Measurements from ENCODE around the gene ZNF548. TPM values are rescaled to one million over a fixed set of nuclear protein-coding genes. Genes with fewer than 3 reads are reported as not detected.
A peak's percentile ranks its signal among the peaks of the same experiment; 100 is the strongest.

ZNF548 gene
- total and polyA plus RNA-seq, 3 donors from 2014 or later: 14.6 to 39.3 (median 35.4) TPM

GRCh38 chr19:57389194-57389729, 392 bp upstream of the ZNF548 start:
- intact Hi-C loops (cut with DNase I; ENCODE audit: low total_unique reads): no loop called here

GRCh38 chr19:57395710-57396109, 6.1 kb downstream of the ZNF548 start:
- no peak overlapping the region for H3K27ac ChIP-seq
- H3K9me3 ChIP-seq: no peaks in the 10 kb centered on the region
- no peak for DNase-seq
- no peaks in the 10 kb centered on the region for H3K4me1 ChIP-seq
- intact Hi-C loops (cut with DNase I; ENCODE audit: low total_unique reads): no loop called here
- H3K4me3 ChIP-seq: no peak overlapping the region
- H3K36me3 ChIP-seq (ENCODE audit: low read depth, missing control alignments): no peaks in the 10 kb centered on the region
- H3K27me3 ChIP-seq: no peaks in the 10 kb centered on the region
- WGBS, 2 donors: 83 to 87% methylated on average over 5 of the region's 5 CpGs
- TF ChIP-seq POLR2A (IDR thresholded peaks at IDR 0.05) (no peak), CTCF (IDR thresholded peaks at IDR 0.05) (no peak)

More at GRCh38 chr19:57389194-57389729, 392 bp upstream of the ZNF548 start:
- Histone ChIP-seq H3K27ac (peak overlapping the region; percentile 76 to 92), H3K4me1 (peaks cover 3% of the 10 kb centered on the region), H3K27me3 (no peaks in the 10 kb centered on the region), H3K9me3 (no peaks in the 10 kb centered on the region), H3K4me3 (peak overlapping the region; percentile 86 to 90), H3K36me3 (ENCODE audit: low read depth, missing control alignments) (no peaks in the 10 kb centered on the region)
- WGBS, 2 donors: 42 to 47% methylated on average over 10 to 11 of the region's 11 CpGs
- DNase-seq: no peak
- TF ChIP-seq POLR2A (IDR thresholded peaks at IDR 0.05): no peak
- no peak for TF ChIP-seq CTCF (IDR thresholded peaks at IDR 0.05)

- WGBS, 2 donors: 98 to 99% methylated on average over 5 of the region's 5 CpGs
- Histone ChIP-seq H3K36me3 (ENCODE audit: low read depth, missing control alignments) (no peaks in the 10 kb centered on the region), H3K27ac (no peak overlapping the region), H3K4me1 (no peaks in the 10 kb centered on the region), H3K4me3 (no peak overlapping the region), H3K27me3 (no peaks in the 10 kb centered on the region), H3K9me3 (no peaks in the 10 kb centered on the region)
- no peak for DNase-seq
- intact Hi-C loops (cut with DNase I; ENCODE audit: low total_unique reads): no loop called here
- no peak for TF ChIP-seq POLR2A (IDR thresholded peaks at IDR 0.05)
- TF ChIP-seq CTCF (IDR thresholded peaks at IDR 0.05): no peak
Measured at GRCh38 chr19:57398868-57399267, 9.2 kb downstream of the ZNF548 start.

GRCh38 chr19:57403737-57404563, 14.3 kb downstream of the ZNF548 start:
- Histone ChIP-seq H3K9me3 (no peaks in the 10 kb centered on the region), H3K4me1 (no peaks in the 10 kb centered on the region), H3K36me3 (ENCODE audit: low read depth, missing control alignments) (no peaks in the 10 kb centered on the region), H3K4me3 (no peak overlapping the region), H3K27ac (no peak overlapping the region), H3K27me3 (no peaks in the 10 kb centered on the region)
- intact Hi-C loops (cut with DNase I; ENCODE audit: low total_unique reads): no loop called here
- no peak for TF ChIP-seq CTCF (IDR thresholded peaks at IDR 0.05)
- TF ChIP-seq POLR2A (IDR thresholded peaks at IDR 0.05): no peak
- DNase-seq: no peak
- 85 to 86% methylated on average over 4 to 9 of the region's 9 CpGs for WGBS, 2 donors

Data from testis (tissue), 3 donors.